Measurements from ENCODE around the gene SMCO3. TPM values are rescaled to one million over a fixed set of nuclear protein-coding genes. Genes with fewer than 3 reads are reported as not detected.

The SMCO3 gene
- polyA plus RNA-seq, 3 donors, result 2.2 to 2.3 (median 2.3) TPM

DNA sequence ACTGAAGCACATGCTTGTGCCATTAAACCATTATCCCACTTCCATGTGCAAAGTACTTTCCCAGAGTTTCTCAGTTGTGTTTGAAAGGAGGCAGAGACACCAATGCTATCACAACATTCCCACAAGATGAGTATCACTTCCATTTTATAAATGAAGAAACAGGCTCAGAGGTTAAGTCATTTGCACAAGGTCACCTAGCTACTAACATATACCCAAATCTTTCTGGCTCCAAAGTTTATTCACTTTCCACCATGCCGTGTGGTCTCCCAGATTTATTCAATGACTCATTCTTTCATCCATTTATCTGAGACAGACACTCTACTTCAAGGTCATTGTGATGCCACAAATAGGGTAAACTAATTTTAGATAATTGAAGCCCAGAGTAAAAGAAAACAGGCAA, 20.0 kb upstream of the SMCO3 start:
- DNase-seq, result no peak

GRCh38 chr12:14833336-14833735, 19.4 kb upstream of the SMCO3 start:
- DNase-seq, result no peak

DNA sequence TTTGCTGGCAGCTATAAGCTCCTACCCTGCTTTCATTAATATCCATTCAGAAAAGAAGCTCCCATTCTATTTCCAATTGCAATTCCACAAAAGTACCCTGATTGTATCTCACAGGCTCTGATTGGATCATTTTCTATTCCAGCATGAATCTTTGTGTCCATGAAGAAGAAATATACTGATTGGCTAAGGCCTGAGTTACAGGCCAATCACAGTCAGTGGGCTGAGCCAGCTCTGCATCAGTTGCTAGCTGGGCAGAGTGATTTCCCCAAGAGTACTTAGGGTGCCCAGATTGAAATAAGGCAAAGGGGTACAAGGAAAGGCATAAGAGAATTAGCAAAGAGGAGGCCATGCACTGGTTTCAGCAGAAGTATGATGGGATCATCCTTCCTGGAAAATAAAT, 14.9 kb upstream of the SMCO3 start:
- no peak for DNase-seq

DNA sequence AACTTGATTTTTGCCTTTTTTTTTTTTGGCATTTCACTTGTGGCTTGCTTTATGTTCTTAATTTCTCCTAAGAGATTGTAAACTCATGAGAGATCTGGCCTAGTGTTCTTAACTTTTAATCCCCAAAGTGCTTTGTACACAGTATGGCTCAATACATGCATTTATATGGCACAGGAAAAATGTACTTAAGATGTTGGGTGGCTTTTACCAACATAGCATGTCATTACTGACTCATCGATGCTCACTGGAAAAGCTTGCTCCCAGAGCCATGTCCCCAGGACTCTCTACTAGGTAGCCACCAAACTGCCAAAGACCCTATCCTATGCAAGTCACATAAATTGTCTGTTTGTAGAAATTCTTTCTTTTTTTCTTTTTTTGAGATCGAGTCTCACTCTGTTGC, 13.1 kb upstream of the SMCO3 start:
- no peak for DNase-seq

- no peak for DNase-seq
Measured at GRCh38 chr12:14826491-14826890, 12.5 kb upstream of the SMCO3 start.

GRCh38 chr12:14825256-14825655, 11.3 kb upstream of the SMCO3 start:
- DNase-seq, result no peak

DNA sequence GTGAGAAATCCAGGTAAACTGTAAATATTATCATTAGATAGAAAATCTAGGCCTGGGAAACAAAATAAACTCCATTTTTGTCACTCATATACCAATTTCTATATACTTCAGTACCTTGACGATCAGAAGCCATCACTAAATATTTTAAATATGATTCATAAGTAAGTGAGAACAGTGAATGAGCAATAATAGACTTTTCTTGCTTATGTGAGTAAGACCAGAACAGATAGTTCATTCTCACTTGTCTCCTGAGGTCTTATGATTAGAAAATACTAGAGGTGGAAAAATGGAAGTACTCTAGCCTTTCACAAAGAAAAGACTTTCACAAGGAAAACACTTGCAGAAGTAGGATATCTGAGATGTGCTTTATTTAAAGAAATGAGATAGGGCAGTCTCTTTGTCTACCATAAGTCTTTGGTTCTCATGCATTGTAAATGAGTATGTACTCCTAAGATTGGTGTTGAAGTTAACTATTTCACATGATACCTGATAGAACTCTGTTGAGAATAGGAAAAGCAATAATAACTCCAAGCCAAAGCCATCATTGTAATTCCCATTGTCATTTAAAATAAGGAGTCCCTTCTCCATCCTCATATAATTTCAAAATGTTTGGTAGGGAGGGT, 10.1 kb upstream of the SMCO3 start:
- no peak for DNase-seq

GRCh38 chr12:14811486-14811885, 2.5 kb downstream of the SMCO3 start:
- DNase-seq, result no peak

DNA sequence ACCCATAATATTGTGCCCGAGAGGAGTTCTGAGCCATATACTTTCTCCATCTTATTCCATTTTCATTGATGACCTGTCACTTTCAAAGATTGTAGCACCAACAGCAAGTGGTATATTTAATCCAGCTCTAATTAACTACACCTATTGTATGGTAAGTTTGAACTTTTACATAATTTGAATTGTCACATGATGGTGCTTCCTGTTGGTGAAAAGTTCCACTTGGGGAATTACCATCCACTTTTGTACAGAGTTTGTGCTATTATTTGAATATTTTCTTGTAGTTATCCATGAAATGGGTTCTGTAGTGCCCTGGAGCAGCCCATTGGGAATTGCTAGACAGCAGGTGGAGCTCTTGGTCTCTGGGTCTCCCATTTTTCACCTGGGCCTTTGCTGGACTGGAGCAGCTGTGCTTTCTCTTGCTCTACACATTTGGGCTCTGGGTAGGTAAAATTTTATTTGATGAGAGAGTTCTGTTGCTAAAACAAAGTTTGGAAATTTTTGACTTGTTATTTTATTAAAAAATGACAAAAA, 3.0 kb downstream of the SMCO3 start:
- DNase-seq, result no peak

DNA sequence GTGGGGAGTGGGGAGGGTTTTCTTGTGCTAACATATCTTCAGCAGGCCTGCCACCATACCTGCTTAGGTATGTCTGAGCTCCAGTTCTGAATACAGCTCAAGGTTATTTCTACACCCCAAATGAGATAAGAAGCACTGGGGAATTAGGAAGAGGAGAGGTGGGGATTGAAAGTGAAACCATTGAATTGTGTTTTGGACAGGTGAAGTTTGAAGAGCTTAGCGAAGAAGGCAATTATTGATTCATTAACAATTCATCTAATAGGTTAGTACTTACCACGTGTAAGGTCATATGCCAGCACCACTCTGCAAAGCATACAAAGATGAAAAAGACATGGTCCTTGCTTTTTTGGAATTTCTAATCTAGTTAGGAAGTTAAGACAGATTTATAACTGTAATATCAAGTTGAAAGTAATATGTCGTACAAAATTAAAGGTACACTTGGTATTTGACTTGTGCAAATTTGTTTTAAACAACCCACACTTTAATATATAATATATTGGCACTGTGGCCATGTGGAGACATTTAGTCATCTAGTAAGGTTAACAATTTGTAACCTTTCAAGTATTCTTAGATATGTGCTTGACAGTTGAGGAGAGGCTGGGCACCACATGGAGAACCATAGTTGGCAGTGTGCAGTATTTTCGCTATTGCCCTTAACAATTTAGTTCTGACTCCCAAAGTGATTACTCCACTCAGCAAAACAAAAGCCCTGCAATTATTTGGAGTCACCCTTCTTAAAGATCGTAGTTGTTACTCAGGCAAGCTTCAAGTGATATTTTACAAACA, 3.6 kb downstream of the SMCO3 start:
- no peak for DNase-seq

DNA sequence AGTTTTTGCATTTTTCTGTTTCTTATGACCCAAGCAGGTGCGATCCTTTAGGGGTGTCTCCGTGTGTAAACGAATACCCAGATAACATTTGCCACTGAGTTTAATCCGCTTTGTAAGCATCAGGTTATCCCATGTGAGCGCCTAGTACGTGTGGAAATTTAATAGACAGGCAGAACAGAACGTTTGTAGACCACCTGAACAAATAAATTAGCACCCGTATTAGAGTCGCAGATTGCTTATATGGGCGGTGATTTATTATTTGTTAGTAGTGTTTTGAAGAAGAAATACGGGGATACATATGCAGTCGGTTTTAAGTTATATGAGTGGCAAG, 10.2 kb downstream of the SMCO3 start:
- DNase-seq, result no peak

DNA sequence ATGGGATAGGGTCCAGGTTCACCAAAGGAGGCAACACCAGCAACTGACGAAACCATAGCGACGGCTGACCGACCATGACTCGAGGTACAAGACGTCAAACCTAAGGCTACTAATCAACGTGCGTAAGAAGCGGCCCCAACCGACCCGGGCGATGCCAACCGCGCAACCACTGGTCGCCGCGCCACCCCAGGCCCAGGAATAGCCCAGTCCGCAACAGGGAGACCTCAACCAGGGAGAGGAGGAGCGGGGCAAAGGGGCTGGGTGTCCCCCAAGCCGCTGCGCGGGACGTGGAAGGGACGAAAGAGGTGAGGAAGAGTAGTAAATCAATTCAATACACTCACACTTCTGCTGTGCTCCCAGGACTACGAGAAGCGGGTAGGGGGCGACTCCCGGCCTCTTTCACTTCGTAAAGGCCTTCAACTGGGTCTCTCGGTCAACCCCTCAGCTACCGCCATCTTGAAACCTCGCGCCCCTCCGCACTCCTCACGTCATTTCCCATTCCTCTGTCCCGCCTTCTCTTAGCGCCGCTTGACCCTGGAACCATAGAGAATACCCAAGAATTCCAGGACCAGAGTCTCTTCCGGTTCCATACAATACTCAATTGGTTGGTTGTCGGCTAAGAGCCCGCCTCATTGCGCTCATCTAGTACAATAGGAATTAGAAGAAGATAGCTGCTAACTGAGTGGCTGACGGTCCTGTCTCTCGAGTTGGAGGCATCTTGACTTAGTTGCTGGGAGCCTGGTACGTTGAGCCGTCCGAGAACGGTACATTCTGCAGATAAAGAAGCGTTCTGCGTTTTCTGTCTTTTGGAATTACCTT, 10.8 kb downstream of the SMCO3 start, which contains the start of the genes C12orf60 and WBP11:
TSS of gene C12orf60 (plus strand) at position 660 of the 819 bp plus-strand sequence. CDS start 19,266 bp downstream, outside the sequence.
TSS of gene WBP11 (minus strand) at position 468 of the 819 bp plus-strand sequence. CDS start 2,095 bp downstream, outside the sequence.
- DNase-seq, result peak; percentile 99

GRCh38 chr12:14802721-14803010, 11.3 kb downstream of the SMCO3 start:
- DNase-seq, result no peak

DNA sequence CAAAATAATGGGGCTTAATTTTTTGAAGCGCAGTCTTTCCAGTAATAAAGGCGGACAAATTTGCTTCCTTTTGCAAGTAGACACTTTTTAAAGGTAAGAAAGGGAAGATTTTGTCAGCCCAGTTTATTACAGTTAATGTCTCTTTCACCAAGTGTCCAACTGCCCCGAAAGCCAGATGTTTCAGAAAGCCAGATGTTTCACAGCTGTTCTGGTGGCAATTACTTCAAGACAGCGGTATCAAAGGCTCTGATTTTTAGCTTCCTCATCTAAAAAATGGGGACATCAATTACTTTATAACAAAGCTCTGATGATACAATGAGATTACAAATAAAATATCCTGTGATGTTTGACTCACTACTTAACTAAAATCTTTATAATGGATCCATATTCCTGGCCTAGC, 11.7 kb downstream of the SMCO3 start:
- DNase-seq, result peak; percentile 12

- no peak for DNase-seq
Measured at GRCh38 chr12:14795028-14795448, 18.9 kb downstream of the SMCO3 start.

DNA sequence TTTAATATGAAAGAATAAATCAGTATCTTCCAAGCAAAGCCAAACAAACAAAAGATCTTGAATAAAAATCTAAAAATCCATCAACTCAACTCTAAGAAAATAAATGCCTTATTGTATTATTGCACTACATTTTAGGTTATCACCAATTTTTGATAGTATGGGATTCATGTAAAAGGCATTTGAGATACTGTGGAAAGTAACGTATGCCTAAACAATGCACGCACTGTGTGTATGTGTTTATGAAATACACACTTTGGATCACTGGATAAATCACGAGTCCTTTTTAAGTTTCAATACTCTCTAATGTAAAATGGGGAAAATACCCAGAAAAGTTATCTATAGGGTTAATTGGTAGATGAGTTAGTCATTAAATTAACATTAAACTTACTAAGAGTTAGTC, 28.4 kb downstream of the SMCO3 start:
- DNase-seq, result no peak

DNA sequence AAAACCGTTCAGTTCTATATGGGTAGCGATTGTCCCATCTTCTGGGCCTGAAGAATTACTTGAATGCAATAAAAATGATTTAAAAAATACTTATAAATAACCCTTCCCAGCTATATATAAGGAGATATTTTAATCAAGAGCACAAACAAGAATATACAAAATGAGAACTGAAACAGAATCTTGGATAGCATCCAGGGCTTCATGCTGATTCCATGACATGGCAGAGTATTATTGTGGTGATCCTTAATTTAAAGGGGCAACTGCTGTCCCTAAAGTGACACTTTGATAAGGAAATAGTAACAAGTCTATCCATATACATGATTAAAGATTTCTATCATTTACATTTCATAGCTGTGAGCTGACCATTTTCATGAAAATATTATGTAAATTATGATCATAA, 29.5 kb downstream of the SMCO3 start:
- no peak for DNase-seq

GRCh38 chr12:14782756-14783155, 31.2 kb downstream of the SMCO3 start:
- no peak for DNase-seq

DNA sequence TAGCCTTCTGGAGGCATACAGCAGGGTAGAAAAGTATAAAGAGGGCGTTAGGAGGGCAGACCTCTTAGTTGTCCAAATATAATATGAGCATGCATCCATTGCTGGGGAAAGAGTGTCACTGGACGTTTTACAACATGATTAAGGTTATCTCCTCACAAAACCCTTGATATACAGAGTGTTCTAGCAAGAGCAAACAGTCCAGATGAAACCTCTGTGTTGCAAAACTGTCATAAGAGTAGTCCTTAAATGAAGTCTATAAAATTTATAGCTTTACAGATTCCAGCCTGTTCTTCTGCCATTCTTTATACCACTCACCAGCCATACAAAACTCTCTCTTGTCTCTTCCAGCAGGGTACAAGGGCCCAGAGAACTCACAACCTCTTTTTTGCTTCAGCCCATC, 32.4 kb downstream of the SMCO3 start:
- no peak for DNase-seq

- DNase-seq, result no peak
Measured at GRCh38 chr12:14780859-14781258, 33.1 kb downstream of the SMCO3 start.

DNA sequence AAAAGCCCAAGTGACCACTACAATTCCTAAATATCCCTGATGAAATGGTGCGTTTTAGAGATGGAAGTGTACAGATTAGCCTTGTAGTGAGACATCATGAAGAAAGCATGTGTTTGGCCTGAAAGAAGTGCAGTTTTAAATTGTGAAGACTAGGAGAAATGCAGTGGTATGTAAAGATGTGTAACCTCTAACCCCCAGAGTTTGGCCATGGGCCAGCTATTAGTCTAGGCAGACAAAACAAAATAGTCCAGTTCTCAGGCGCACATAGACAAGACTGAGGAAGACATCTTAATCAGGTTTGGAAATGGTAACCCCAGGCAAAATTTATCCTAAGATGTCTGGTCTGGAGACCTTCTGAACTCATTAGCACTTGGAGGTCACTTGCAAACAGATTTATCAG, 34.1 kb downstream of the SMCO3 start:
- DNase-seq, result no peak

DNA sequence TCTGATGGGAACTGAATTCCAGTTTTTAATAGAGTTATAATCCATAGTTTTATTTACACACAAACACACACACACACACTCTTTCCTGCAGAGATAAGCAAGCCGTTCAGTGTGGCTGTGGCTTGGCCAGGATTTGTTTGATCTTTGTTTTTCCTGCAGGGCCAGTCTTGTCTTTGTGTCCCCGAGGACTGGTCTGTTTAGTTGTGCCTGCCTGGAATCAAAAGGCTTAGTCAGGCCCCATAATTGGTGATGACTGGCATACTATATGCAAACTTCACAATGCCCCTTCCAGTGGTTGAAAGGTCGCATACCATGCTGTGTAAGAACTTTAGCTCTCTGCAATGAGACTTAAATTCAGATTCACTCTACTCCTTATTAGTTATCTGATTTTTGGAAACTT, 36.7 kb downstream of the SMCO3 start:
- no peak for DNase-seq
